ENCODE data around the gene RAPH1.
"Not testable (repeated sequence)": the region's sequence is repeated elsewhere in the genome, so short reads cannot be mapped to it uniquely, and the experiment has no call there.

The RAPH1 gene

GRCh38 chr2:203476881-203477280 lies 58.2 kb downstream of the RAPH1 start:
- DNase-seq: no peak

- no peak for DNase-seq
Measured at GRCh38 chr2:203471323-203471722, 63.8 kb downstream of the RAPH1 start.

DNA sequence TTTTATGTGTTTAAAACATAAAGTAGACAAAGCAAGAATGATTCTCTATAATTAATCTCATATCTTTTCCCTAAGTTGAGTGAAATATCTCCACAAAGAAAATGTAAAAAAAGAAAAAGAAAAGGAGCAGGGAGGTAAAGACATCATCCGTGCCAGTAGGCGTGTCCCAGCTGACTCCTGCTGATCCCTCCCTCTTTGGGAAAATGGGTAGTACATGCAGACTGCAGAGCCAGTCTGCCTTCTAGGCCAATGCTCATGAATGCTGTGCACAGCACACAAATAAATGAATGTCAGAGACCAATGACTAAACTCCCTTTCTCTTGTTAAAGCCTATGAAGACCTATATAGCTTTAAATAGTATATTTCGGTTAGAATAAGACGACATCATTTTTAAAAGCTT lies 64.7 kb downstream of the RAPH1 start:
- DNase-seq: no peak

DNA sequence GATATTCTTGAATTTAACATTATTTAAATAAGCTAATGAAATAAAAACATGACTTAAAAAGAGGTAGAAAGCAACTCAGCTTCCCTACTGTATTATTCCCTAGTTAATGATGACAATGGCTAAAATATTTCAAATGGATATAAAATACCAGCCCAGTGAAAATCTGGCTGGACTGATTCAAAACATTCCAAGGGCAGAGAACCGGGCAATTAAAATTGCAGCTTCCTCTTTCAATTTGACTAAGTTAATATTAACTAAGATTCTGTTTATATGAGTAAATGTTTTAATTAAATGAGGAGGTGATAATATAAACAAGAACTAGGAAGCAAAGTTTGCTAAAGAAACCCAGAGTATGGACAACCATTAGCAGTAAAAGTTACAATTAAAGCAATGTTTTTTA lies 65.6 kb downstream of the RAPH1 start:
- DNase-seq: no peak

DNA sequence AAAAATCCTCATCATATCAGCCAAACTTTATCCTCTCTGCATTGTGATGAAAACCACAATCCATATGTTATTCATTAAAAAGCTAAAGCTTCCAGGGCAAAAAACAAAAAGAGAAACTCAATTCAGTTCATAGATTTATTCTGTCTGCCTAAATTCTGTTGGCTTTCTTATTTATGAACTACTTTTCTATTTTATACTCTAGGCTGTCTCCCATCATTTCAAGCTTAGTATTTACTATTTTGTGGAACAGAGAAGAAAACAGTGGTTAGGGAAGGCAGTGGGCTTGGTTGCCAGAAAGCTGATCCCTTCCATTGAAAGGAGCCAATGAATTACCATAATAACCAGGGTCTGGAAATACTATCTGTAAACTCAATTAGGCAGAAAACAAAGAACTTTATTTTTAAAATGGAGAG lies 71.8 kb downstream of the RAPH1 start:
- no peak for DNase-seq

DNA sequence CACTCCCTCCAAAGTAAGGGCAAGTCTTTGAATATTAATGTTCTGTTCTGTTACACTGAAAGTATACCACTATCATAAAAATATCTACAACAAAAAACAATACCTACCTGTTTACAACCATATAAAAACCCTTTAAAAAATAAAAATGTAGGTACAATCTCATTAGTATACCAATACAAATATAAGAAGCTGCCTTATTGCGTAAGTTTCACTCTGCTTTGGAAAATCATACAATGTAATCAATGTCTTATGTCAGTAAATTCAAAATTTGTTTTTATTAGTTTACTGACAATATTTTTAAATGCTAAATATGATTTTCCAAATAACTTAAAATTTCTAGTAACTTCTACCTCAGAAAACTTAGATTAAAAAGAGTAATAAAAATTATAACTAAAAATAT lies 72.8 kb downstream of the RAPH1 start:
- no peak for DNase-seq

GRCh38 chr2:203461746-203462145 lies 73.4 kb downstream of the RAPH1 start:
- no peak for DNase-seq

DNA sequence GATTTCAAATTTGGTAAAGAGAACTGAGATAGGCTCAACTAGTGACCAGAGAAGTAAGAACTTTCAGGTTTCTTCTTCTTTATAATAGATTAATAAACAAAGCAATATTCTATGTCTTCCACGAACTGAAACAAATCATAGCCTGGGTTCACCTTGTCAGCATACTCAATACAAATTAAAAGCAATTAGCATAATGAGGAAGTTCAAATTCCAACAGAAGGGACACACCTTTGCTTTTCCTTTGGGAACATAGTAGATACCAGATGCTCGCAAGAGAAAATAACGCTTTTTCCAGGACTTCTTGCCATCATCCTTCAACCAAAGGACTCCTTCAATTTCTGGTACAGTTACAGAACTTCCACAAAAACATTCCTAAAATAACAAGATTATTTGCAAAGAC lies 79.9 kb downstream of the RAPH1 start:
- DNase-seq: no peak

DNA sequence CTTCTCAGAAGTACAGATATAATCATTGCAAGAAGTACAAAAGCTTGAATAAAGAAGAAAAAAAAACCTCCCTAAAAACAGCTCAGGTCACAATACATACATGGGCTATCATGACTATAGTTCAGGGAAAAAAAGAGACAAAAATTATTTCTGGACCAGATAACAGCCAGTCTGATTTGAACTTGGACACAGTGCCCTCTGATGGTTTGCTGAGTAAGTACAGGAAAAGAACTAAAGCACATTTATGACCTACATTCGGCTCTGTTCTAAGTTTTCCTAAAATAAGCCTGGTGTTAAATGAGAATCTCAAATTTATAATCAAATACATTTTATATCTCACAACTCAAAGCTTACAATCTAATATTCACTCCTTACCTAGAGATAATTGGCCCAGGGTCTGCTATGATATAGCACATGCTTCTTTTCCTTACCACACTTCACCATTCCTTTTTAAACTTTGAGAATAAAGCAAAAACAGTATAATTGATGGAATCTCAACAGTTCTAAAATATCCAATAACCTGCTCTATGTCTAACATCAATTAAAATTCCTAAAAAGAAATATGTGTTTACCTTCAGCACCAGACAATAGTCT lies 81.1 kb downstream of the RAPH1 start:
- DNase-seq: no peak

GRCh38 chr2:203451689-203452088 lies 83.4 kb downstream of the RAPH1 start:
- no peak for DNase-seq

GRCh38 chr2:203451011-203451410 lies 84.1 kb downstream of the RAPH1 start:
- no peak for DNase-seq

DNA sequence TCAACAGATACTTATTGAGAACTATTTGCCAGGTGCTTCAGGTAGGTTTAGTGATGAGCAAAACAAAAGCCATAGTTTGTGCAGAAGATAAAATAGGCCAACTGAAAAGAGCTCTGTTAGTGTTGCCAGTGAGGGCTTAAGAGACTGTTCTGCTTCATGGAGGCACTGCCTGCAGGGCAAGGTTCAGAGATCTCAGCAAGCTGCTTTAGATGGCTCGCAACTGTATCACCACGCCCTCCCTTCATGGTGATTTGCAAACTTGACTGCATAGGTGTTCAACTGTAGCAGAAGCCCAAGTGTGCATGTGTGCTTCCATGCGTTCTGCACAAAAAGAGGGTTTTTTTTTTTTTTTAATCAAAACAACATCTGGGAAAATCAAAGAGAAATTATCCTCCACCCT lies 84.5 kb downstream of the RAPH1 start:
- no peak for DNase-seq

GRCh38 chr2:203446780-203447179 lies 88.3 kb downstream of the RAPH1 start:
- DNase-seq: no peak

DNA sequence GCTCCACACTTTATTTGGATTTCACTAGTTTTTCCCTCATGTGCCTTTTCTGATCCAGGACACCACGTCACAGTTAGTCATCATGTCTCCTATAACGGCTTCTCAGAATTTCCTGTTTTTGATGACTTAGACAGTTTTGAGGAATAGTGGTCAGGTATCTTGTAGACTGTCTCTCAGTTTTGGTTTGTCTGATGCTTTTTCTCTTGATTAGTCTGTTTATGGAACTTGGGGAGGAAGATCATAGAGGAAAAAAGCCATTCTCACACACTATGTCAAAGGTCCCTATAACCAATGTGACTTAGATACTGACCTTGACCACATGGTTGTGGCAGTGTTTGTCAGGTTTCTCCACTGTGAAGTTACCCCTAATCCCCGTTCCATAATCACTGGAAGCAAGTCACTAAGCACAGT lies 89.0 kb downstream of the RAPH1 start:
- no peak for DNase-seq

GRCh38 chr2:203444738-203445137 lies 90.4 kb downstream of the RAPH1 start:
- no peak for DNase-seq

- DNase-seq: no peak
Measured at GRCh38 chr2:203442463-203442862, 92.6 kb downstream of the RAPH1 start.

GRCh38 chr2:203441463-203441862 lies 93.6 kb downstream of the RAPH1 start:
- DNase-seq: no peak

- no peak for DNase-seq
Measured at GRCh38 chr2:203440671-203441070, 94.4 kb downstream of the RAPH1 start.

- no peak for DNase-seq
Measured at GRCh38 chr2:203438528-203438927, 96.6 kb downstream of the RAPH1 start.

DNA sequence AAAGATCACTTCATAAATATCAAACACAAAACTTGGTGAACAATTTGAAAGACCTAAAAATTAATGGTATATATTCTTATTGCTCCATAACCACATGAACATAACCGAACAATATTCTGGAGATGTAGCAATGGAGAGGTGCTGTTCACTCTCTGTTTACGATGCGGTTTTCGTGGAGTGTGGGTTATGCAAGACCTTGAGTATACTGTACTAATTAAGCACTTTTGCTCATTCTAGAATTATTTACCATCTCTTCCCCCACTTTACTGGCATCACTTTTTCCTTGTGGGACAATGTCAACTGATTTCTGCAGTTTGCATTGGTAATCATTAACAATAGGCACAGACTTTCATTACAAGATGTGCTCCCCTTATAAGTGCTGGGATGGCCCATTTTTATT lies 97.6 kb downstream of the RAPH1 start:
- no peak for DNase-seq

GRCh38 chr2:203436496-203436895 lies 98.6 kb downstream of the RAPH1 start:
- no peak for DNase-seq

DNA sequence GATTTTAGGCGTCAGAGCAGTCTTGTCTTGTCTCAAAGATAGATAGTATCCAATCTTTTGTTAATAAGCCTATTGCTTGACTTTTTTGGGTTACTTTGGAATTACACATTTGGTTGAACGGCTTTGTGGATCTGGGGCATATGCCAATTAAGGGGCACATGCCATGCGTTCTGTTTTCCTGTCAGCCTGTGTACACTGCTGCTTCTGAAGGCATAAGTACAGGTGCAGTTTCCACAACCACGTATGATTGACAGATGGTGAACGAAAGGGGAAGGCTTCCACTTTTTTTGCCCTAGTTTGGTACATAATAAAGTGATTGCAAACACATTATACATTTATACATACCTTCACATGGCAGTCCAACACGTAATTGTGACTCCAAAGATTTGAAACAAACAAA lies 102.3 kb downstream of the RAPH1 start:
- DNase-seq: no peak

DNA sequence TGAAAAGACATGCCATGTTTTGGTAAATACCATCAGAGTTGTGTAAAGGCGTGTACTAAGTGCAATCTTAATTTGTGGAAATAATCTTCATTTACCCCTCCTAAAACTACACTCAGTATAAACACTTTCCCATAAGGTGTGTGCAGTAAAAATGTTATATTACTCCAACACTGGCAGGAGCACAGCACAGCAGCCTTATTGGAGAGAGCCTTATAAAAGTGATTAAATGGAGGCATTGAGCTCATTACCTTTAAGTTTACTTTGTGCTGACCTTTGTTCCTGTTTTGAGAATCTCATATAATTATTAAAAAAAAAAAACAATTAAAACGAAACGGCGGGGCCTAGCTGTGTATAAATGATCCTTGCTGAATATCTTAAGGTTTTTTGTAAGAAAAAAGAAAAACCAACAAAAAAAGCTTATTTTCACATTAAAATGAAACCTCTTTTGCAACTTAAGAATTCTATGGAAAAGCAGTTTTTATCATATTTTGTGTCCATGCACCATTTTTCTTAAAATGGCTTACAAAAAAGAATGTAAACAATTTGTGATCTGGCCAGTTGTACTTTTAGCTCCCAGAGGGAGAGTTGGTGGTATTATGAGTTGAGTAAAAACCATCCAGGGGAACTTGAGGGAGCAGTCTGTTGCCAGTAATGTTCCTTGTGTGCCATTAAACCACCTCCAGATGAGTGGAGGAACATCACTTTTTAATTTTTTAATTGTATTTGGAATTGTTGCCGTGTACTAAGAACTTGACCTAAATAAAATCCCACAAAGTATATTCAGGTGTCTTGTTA lies 103.5 kb downstream of the RAPH1 start:
- DNase-seq: no peak

DNA sequence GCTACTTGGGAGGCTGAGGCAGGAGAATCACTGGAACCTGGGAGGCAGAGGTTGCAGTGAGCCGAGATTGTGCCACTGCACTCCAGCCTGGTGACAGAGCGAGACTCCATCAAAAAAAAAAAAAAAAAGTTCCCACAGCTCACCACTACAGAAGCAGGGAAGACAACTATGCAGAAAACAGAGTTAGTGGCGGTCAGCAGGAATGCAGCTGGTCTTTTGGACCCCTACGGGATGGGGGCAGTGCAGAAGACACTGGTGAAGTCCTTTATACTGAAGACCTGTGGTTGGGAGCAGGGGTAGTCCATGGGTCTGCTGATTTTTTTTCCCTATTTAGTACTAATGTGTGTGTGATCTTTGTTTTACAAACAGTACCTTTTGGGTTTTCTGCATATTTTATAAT lies 105.5 kb downstream of the RAPH1 start:
- DNase-seq: not testable (repeated sequence)

GRCh38 chr2:203427061-203427460 lies 108.0 kb downstream of the RAPH1 start:
- DNase-seq: no peak
